K562 (cell line): Measurements from ENCODE around the gene CDK9. TPM values are rescaled to one million over a fixed set of nuclear protein-coding genes. Genes with fewer than 3 reads are reported as not detected.

ENCODE experiments used
- ARID4B ChIP-seq: sonication (generic); formaldehyde crosslinking; IDR thresholded peaks from 2 replicates; pipeline ENCODE4 v1.8.0; 2022; ENCODE audit warnings: mild to moderate bottlenecking, missing genetic modification reagents
- BCL6 ChIP-seq: fragments of 250-450 bp; sonication (Bioruptor Pico); IDR thresholded peaks from 2 replicates; pipeline ENCODE4 v1.4.0; 2020
- BRF1 ChIP-seq: IDR thresholded peaks from 3 replicates; pipeline ENCODE4 v1.6.1; 2011; ENCODE audit warnings: borderline replicate concordance, mild to moderate bottlenecking; ENCODE audit not compliant: insufficient read length; ENCODE audit errors: extremely low read depth
- CGGBP1 ChIP-seq: fragments of 250-450 bp; sonication (Bioruptor Pico); IDR thresholded peaks from 2 replicates; pipeline ENCODE4 v1.9.0; 2021; ENCODE audit warnings: mild to moderate bottlenecking
- FOXJ3 ChIP-seq: sonication (generic); formaldehyde crosslinking; IDR thresholded peaks from 2 replicates; pipeline ENCODE4 v1.4.0; 2020; ENCODE audit warnings: mild to moderate bottlenecking, missing genetic modification reagents
- GTF3C2 ChIP-seq: IDR thresholded peaks from 3 replicates; pipeline ENCODE4 v1.6.1; 2011; ENCODE audit warnings: borderline replicate concordance, mild to moderate bottlenecking, moderate library complexity; ENCODE audit not compliant: insufficient read length; ENCODE audit errors: extremely low read depth
- MCM2 ChIP-seq: fragments of 450-650 bp; IDR thresholded peaks from 2 replicates; pipeline ENCODE4 v1.6.1; 2017; ENCODE audit warnings: low read depth, mild to moderate bottlenecking
- POLR2H ChIP-seq: IDR thresholded peaks from 2 replicates; pipeline ENCODE4 v1.6.1; 2016; ENCODE audit warnings: missing genetic modification characterization, low read depth, mild to moderate bottlenecking, control low read depth, missing compliant biosample characterization, moderate library complexity
- RBM17 ChIP-seq: fragments of 200-400 bp; formaldehyde crosslinking; IDR thresholded peaks from 2 replicates; pipeline ENCODE4 v1.6.1; 2017; ENCODE audit warnings: low read depth, mild to moderate bottlenecking, low read length, borderline replicate concordance
- RNF219 ChIP-seq: fragments of 250-450 bp; sonication (Bioruptor Pico); IDR thresholded peaks from 2 replicates; pipeline ENCODE4 v1.5.0; 2022; ENCODE audit warnings: mild to moderate bottlenecking
- SMAD1 ChIP-seq: fragments of 150-350 bp; IDR thresholded peaks from 2 replicates; pipeline ENCODE4 v1.6.1; 2014; ENCODE audit warnings: low read length, low read depth; ENCODE audit not compliant: partially characterized antibody
- SREBF1 ChIP-seq: fragments of 150-350 bp; IDR thresholded peaks from 2 replicates; pipeline ENCODE4 v1.6.1; 2014; ENCODE audit warnings: antibody characterized with exemption, low read depth, low read length, borderline replicate concordance
- TBP ChIP-seq: optimal IDR thresholded peaks from 2 replicates; pipeline ENCODE3; 2011; ENCODE audit warnings: low read depth, low read length, improper control_type of control experiment
- ZNF253 ChIP-seq: fragments of 250-450 bp; sonication (Bioruptor Pico); conservative IDR thresholded peaks from 2 replicates; pipeline ENCODE4 v1.6.1; 2021; ENCODE audit warnings: mild to moderate bottlenecking
- ZNF280B ChIP-seq: fragments of 250-450 bp; sonication (Bioruptor Pico); IDR thresholded peaks from 2 replicates; pipeline ENCODE4 v1.5.1; 2021; ENCODE audit warnings: mild to moderate bottlenecking
- ZNF778 ChIP-seq: fragments of 450-650 bp; formaldehyde crosslinking; IDR thresholded peaks from 2 replicates; pipeline ENCODE4 v1.4.0; 2020; ENCODE audit warnings: mild to moderate bottlenecking, moderate library complexity
- polyA plus RNA-seq, 8 experiments: library from polyadenylated mRNA; depleted of rRNA in 4 of 8; stranded (reverse) in 5 of 8; unstranded in 3 of 8; fragments of >200 nt; fragmentation: Nextera tagmentation in 2 of 8; fragmentation: Illumina TruSeq in 1 of 8; extraction: Ambion mirVana in 2 of 8; extraction: Trizol in 1 of 8; gene quantifications; 2 replicates each; pipeline versions ENCODE4 v1.2.1 to v1.2.3, GENCODE V29; 2011 to 2014; ENCODE audit warnings: inconsistent platforms in 1 of 8, missing spikeins in 1 of 8
- total RNA-seq, 7 experiments: library from RNA; depleted of rRNA in 6 of 7; stranded (reverse); fragments of >200 nt in 6 of 7; fragmentation: Illumina TruSeq in 2 of 7; extraction: Trizol in 2 of 7; gene quantifications; 2 replicates each; pipeline versions ENCODE4 v1.2.1 to v1.2.3, GENCODE V29; 2011 to 2021; ENCODE audit warnings: low replicate concordance in 1 of 7

Gene CDK9
- total and polyA plus RNA-seq, 9 of the 15 experiments (the other 6 are each of a cell fraction or from before 2014, with no cell fraction given), result 4.2 to 78.6 (median 33.0) TPM

GRCh38 chr9:127825319-127826051 is 39.7 kb downstream of the CDK9 start (continued):
- TF ChIP-seq ZNF280B (CRISPR knock-in tag) (no peak), SREBF1 (no peak), BRF1 (no peak), GTF3C2 (peak; percentile 28), RBM17 (no peak), MCM2 (no peak), ARID4B (CRISPR knock-in tag) (no peak; the same call in 1 of the 2 replicates), SMAD1 (no peak), ZNF778 (CRISPR knock-in tag) (no peak), POLR2H (tag) (no peak), BCL6 (CRISPR knock-in tag) (no peak), ZNF253 (CRISPR knock-in tag) (no peak), TBP (no peak), FOXJ3 (CRISPR knock-in tag) (no peak), RNF219 (CRISPR knock-in tag) (no peak), CGGBP1 (CRISPR knock-in tag) (no peak)
